ENCODE data around the gene BMAL1. TPM values are rescaled to one million over a fixed set of nuclear protein-coding genes. Genes with fewer than 3 reads are reported as not detected.
A peak's percentile ranks its signal among the peaks of the same experiment; 100 is the strongest.

The BMAL1 gene
- total and polyA plus RNA-seq, 11 donors: 5.7 to 18.2 (median 11.7) TPM

GRCh38 chr11:13367115-13367514, 89.5 kb downstream of the BMAL1 start:
- no peak overlapping the region for H3K4me3 ChIP-seq
- no peaks in the 10 kb centered on the region for H3K27me3 ChIP-seq
- 92 to 96% (median 94%) methylated on average over 4 of the region's 4 CpGs for WGBS, 4 donors
- no peaks in the 10 kb centered on the region for H3K9me3 ChIP-seq
- H3K4me1 ChIP-seq: no peaks in the 10 kb centered on the region
- ATAC-seq: no peak
- no peak for DNase-seq
- intact Hi-C loops (cut with DNase I): no loop called here
- H3K27ac ChIP-seq: no peak overlapping the region
- peaks cover 0 to 98% (median 94%) of the 10 kb centered on the region in 9 donors for H3K36me3 ChIP-seq
- TF ChIP-seq CTCF (IDR thresholded peaks at IDR 0.05) (no peak), POLR2A (IDR thresholded peaks at IDR 0.05) (no peak)

- Histone ChIP-seq H3K36me3 (peaks cover 0 to 99% (median 96%) of the 10 kb centered on the region in 9 donors), H3K4me1 (no peaks in the 10 kb centered on the region), H3K9me3 (no peaks in the 10 kb centered on the region), H3K27me3 (no peaks in the 10 kb centered on the region), H3K4me3 (no peak overlapping the region), H3K27ac (no peak overlapping the region)
- WGBS, 4 donors: 75 to 85% (median 78%) methylated on average over 5 of the region's 5 CpGs
- intact Hi-C loops (cut with DNase I): no loop called here
- no peak for ATAC-seq
- no peak for TF ChIP-seq POLR2A (IDR thresholded peaks at IDR 0.05)
- TF ChIP-seq CTCF (IDR thresholded peaks at IDR 0.05): no peak
- no peak for DNase-seq
Measured at GRCh38 chr11:13368041-13368446, 90.5 kb downstream of the BMAL1 start.

DNA sequence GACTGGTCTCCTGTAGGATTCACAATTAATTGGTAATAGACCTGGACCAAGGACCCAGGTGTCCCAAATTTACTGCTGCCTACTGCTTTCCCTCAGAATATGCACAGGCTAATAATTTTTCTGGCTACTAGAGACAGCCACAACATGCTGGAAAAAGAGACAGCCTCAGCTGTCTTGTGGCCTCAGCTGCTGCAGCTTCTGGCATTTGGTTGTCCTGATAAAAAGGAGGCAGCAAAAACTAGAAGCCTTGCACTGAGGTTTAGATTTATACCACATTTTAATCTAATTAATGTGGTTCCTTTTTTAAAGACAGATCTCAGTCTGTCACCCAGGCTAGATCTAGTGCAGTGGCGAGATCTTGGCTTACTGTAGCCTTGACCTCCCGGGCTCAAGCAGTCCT, 95.6 kb downstream of the BMAL1 start:
- WGBS, 4 donors: 77 to 100% (median 97%) methylated on average over 2 of the region's 2 CpGs
- intact Hi-C loops (cut with DNase I): no loop called here
- H3K36me3 ChIP-seq: peaks cover 0 to 100% (median 99%) of the 10 kb centered on the region in 9 donors
- H3K27ac ChIP-seq: no peak overlapping the region
- H3K9me3 ChIP-seq: no peaks in the 10 kb centered on the region
- TF ChIP-seq CTCF (IDR thresholded peaks at IDR 0.05) (no peak), POLR2A (IDR thresholded peaks at IDR 0.05) (no peak)
- no peak overlapping the region for H3K4me3 ChIP-seq
- no peaks in the 10 kb centered on the region for H3K4me1 ChIP-seq
- DNase-seq (no peak), ATAC-seq (no peak)
- no peaks in the 10 kb centered on the region for H3K27me3 ChIP-seq

- no peaks in the 10 kb centered on the region for H3K9me3 ChIP-seq
- H3K27ac ChIP-seq: no peak overlapping the region
- TF ChIP-seq POLR2A (IDR thresholded peaks at IDR 0.05) (no peak), CTCF (IDR thresholded peaks at IDR 0.05) (no peak)
- peaks cover 3 to 100% (median 97%) of the 10 kb centered on the region in 9 donors for H3K36me3 ChIP-seq
- DNase-seq (no peak), ATAC-seq (peak in 2 of 4 donors; percentile 26 to 48)
- no peaks in the 10 kb centered on the region for H3K4me1 ChIP-seq
- H3K27me3 ChIP-seq: no peaks in the 10 kb centered on the region
- H3K4me3 ChIP-seq: no peak overlapping the region
- intact Hi-C loops (cut with DNase I): no loop called here
Measured at GRCh38 chr11:13375798-13376197, 98.2 kb downstream of the BMAL1 start.
